Measurements from ENCODE around the gene VAT1L.

- TF ChIP-seq POLR2A (IDR thresholded peaks at IDR 0.05; ENCODE audit: low read length), result no peak
- TF ChIP-seq GATA1 (IDR thresholded peaks at IDR 0.05; ENCODE audit: low read depth, low read length), result no peak
Observed at GRCh38 chr16:77841502-77841763, 53.1 kb downstream of the VAT1L start.
